ENCODE data around the gene CASP8.

DNA sequence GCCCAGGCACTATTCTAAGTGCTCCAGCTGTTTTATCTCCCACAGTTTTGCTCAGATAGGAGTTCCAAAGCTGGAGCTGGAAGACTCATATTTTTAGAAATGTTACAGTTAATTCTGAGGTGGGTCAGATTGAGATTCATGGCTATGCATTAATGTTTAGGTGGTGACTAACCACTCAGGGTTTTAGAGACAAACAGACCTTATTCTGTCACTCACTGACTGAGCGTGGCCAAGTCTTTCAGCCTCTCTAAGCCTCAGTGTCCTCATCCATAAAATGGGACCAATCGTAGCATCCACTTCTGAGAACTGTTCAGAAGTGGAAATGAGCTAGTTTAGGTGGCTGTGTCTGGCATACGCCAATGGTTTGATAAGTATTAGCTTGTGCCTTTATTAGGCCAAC, 4.3 kb upstream of the CASP8 start:
- TF ChIP-seq POLR2A (IDR thresholded peaks at IDR 0.05) = no peak
- no peak for TF ChIP-seq EP300 (IDR thresholded peaks at IDR 0.05)
